ENCODE results near the gene ZBED4. TPM values are rescaled to one million over a fixed set of nuclear protein-coding genes. Genes with fewer than 3 reads are reported as not detected.

The ZBED4 gene, protein sequence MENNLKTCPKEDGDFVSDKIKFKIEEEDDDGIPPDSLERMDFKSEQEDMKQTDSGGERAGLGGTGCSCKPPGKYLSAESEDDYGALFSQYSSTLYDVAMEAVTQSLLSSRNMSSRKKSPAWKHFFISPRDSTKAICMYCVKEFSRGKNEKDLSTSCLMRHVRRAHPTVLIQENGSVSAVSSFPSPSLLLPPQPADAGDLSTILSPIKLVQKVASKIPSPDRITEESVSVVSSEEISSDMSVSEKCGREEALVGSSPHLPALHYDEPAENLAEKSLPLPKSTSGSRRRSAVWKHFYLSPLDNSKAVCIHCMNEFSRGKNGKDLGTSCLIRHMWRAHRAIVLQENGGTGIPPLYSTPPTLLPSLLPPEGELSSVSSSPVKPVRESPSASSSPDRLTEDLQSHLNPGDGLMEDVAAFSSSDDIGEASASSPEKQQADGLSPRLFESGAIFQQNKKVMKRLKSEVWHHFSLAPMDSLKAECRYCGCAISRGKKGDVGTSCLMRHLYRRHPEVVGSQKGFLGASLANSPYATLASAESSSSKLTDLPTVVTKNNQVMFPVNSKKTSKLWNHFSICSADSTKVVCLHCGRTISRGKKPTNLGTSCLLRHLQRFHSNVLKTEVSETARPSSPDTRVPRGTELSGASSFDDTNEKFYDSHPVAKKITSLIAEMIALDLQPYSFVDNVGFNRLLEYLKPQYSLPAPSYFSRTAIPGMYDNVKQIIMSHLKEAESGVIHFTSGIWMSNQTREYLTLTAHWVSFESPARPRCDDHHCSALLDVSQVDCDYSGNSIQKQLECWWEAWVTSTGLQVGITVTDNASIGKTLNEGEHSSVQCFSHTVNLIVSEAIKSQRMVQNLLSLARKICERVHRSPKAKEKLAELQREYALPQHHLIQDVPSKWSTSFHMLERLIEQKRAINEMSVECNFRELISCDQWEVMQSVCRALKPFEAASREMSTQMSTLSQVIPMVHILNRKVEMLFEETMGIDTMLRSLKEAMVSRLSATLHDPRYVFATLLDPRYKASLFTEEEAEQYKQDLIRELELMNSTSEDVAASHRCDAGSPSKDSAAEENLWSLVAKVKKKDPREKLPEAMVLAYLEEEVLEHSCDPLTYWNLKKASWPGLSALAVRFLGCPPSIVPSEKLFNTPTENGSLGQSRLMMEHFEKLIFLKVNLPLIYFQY
- total RNA-seq (2014; rRNA removed; shearing (Covaris generic)): 28.0 and 31.9 TPM in 2 replicates
- 8.5 and 9.0 TPM in 2 replicates for polyA plus RNA-seq (2016; fragmentation: Nextera tagmentation; extraction: Ambion mirVana)
- long read RNA-seq, partial matches to known transcripts: 0 of 2 reads
- long read RNA-seq, other reads (novel, unspliced or antisense): 2 of 2 reads

DNA sequence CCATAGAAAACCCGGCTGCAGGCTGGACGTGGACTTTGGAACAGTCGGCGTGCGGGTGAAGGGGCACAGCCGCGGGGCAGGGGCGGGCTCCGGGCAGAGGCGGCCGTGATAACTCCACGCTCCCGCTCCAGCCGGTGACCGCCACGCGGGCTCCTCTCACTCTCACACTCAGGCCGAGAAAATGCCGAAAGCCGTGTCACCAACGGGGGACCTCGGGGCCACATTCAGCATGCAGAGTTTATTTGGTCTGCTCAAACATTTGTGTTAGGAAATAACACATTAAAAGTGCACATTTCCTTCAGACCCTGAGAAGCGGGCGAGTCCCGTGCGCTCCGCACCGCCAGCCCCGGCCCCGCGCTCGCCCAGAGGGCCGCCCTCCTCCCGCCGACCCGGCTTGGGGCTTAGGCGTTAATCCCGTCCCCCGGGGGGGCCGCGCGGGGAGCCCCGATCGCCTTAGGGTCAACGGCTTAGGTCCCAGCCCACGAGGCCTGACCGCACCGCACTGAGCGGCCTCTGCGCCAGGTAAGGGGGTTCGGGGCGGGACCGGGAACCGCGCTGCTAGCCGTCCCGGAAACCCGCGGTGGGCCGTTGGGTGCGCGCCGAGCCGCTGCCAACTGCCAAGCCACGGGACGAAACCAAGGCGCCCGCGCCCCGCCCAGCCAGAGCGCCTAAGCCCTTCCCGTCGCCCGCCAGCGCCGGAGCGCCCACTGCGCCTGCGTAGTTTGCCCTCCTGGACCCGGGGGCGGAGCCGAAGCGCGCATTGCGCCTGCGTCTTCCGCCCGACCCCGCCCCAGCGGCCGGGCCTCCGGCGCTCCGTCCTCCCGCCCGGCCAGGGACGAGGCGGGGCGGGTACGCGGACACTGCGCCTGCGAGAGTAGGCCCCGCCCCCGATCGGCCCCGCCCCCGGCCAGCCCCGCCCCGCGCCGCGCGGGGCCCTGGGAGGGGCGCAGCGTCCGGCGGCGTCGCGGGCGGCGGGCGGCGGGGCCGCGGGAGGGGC, at the start of gene ZBED4:
TSS of gene ZBED4 (plus strand) at position 947 of the 997 bp plus-strand sequence. CDS start 29,819 bp downstream, outside the sequence.
- peaks cover 18% of the 10 kb centered on the region for H3K4me1 ChIP-seq (ENCODE audit: insufficient read depth)
- no peak within 1 kb of the TSS for H3K27ac ChIP-seq (ENCODE audit: low read depth)
- H3K79me2 ChIP-seq (replicated peaks; ENCODE audit: insufficient read depth): peaks cover 38% of the 10 kb centered on the region
- Mint-ChIP-seq H3K4me3 (peak within 1 kb of the TSS; percentile 83), H3K4me1 (peaks cover 23% of the 10 kb centered on the region), H3K36me3 (ENCODE audit: low read depth) (no peaks in the 10 kb centered on the region), H3K27ac (peak within 1 kb of the TSS; percentile 63), H3K27me3 (ENCODE audit: insufficient read depth, low read depth, poor library complexity) (peaks cover 50% of the 10 kb centered on the region), H3K9me3 (no peaks in the 10 kb centered on the region)
- H4K20me1 ChIP-seq (replicated peaks; ENCODE audit: insufficient read depth): peaks cover 26% of the 10 kb centered on the region
- ATAC-seq: peak; percentile 68
- no peaks in the 10 kb centered on the region for H3K36me3 ChIP-seq (ENCODE audit: insufficient read depth)
- H3K4me2 ChIP-seq: peak within 1 kb of the TSS; percentile 97
- peaks cover 50% of the 10 kb centered on the region for H3K27me3 ChIP-seq (ENCODE audit: insufficient read depth)
- peak; percentile 73 for TF ChIP-seq EZH2 (IDR thresholded peaks at IDR 0.05; ENCODE audit: low read depth, unreplicated experiment)
- peak; percentile 64 for TF ChIP-seq POLR2AphosphoS5 (IDR thresholded peaks at IDR 0.05; ENCODE audit: low read depth)
- TF ChIP-seq, protein P1, sequence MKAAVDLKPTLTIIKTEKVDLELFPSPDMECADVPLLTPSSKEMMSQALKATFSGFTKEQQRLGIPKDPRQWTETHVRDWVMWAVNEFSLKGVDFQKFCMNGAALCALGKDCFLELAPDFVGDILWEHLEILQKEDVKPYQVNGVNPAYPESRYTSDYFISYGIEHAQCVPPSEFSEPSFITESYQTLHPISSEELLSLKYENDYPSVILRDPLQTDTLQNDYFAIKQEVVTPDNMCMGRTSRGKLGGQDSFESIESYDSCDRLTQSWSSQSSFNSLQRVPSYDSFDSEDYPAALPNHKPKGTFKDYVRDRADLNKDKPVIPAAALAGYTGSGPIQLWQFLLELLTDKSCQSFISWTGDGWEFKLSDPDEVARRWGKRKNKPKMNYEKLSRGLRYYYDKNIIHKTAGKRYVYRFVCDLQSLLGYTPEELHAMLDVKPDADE (IDR thresholded peaks at IDR 0.05): 0 out of 2 replicates have a peak, but pooled peaks have one; percentile 17
- TF ChIP-seq, protein P2, sequence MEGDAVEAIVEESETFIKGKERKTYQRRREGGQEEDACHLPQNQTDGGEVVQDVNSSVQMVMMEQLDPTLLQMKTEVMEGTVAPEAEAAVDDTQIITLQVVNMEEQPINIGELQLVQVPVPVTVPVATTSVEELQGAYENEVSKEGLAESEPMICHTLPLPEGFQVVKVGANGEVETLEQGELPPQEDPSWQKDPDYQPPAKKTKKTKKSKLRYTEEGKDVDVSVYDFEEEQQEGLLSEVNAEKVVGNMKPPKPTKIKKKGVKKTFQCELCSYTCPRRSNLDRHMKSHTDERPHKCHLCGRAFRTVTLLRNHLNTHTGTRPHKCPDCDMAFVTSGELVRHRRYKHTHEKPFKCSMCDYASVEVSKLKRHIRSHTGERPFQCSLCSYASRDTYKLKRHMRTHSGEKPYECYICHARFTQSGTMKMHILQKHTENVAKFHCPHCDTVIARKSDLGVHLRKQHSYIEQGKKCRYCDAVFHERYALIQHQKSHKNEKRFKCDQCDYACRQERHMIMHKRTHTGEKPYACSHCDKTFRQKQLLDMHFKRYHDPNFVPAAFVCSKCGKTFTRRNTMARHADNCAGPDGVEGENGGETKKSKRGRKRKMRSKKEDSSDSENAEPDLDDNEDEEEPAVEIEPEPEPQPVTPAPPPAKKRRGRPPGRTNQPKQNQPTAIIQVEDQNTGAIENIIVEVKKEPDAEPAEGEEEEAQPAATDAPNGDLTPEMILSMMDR (conservative IDR thresholded peaks at IDR 0.05; ENCODE audit: low read depth in 2 of 2): no peak
- H3F3A ChIP-seq (replicated peaks; ENCODE audit: low read depth): peaks cover 5% of the 10 kb centered on the region; the same call in 1 of the 2 replicates
- peak; percentile 98 for DNase-seq (ENCODE audit: low spot score)
- H2AFZ ChIP-seq: peak within 1 kb of the TSS; percentile 98
- H3K4me3 ChIP-seq: peak within 1 kb of the TSS; percentile 92
- no peaks in the 10 kb centered on the region for H3K9me2 ChIP-seq (ENCODE audit: insufficient read depth)
